WTC11 (cell line): ENCODE measurements around the gene CPD. TPM values are rescaled to one million over a fixed set of nuclear protein-coding genes. Genes with fewer than 3 reads are reported as not detected.

Experiments used
- ATAC-seq: fragments of 200-7000 bp; cut with Tn5 transposase; 2 replicates; pipeline ENCODE4 v1.10.0; 2021; ENCODE audit warnings: mild to moderate bottlenecking, moderate library complexity
- CTCF ChIA-PET: fragments of 300-600 bp; sonication (Branson Sonifier 250); formaldehyde crosslinking; loops from one replicate; lab custom pipeline; 2021; ENCODE audit warnings: antibody characterized with exemption; lab: Charles Lee
- POLR2A ChIA-PET: fragments of 350-600 bp; sonication (Branson Sonifier 250); formaldehyde crosslinking; loops from one replicate; lab custom pipeline; 2021; ENCODE audit warnings: antibody characterized with exemption; lab: Charles Lee
- DNase-seq: peaks from one replicate; pipeline ENCODE4 v3.0.0; 2021; ENCODE audit warnings: low spot score
- H3K27ac Mint-ChIP-seq: 2 replicates; pipeline ENCODE4 v1.8.0; 2021; ENCODE audit warnings: mixed read lengths
- H3K27me3 Mint-ChIP-seq: 2 replicates; pipeline ENCODE4 v1.8.0; 2021; ENCODE audit warnings: low read depth, mild to moderate bottlenecking, moderate library complexity, mixed read lengths
- H3K36me3 Mint-ChIP-seq: 2 replicates; pipeline ENCODE4 v1.8.0; 2021; ENCODE audit warnings: mixed read lengths
- H3K4me1 Mint-ChIP-seq: 2 replicates; pipeline ENCODE4 v1.8.0; 2022; ENCODE audit warnings: mixed read lengths
- H3K4me3 Mint-ChIP-seq: 2 replicates; pipeline ENCODE4 v1.8.0; 2021; ENCODE audit warnings: mild to moderate bottlenecking, moderate library complexity, mixed read lengths
- H3K9me3 Mint-ChIP-seq: 2 replicates; pipeline ENCODE4 v1.8.0; 2021; ENCODE audit warnings: mixed read lengths
- CDX4 ChIP-seq: fragments of 250-450 bp; sonication (Bioruptor Pico); IDR thresholded peaks from 2 replicates; pipeline ENCODE4 v1.9.0; 2021; ENCODE audit warnings: moderate library complexity, mild to moderate bottlenecking, inconsistent platforms, borderline replicate concordance
- ELF4 ChIP-seq: sonication (generic); formaldehyde crosslinking; IDR thresholded peaks from 2 replicates; pipeline ENCODE4 v1.8.1; 2022; ENCODE audit warnings: low read depth, mild to moderate bottlenecking, moderate library complexity, missing genetic modification reagents
- GABPB1 ChIP-seq: sonication (generic); formaldehyde crosslinking; IDR thresholded peaks from 2 replicates; pipeline ENCODE4 v1.8.1; 2023; ENCODE audit warnings: mild to moderate bottlenecking, missing genetic modification reagents
- KAT7 ChIP-seq: sonication (generic); formaldehyde crosslinking; IDR thresholded peaks from 2 replicates; pipeline ENCODE4 v1.8.1; 2023; ENCODE audit warnings: missing genetic modification reagents, mild to moderate bottlenecking, borderline replicate concordance
- MXD4 ChIP-seq: fragments of 250-450 bp; sonication (Bioruptor Pico); IDR thresholded peaks from 2 replicates; pipeline ENCODE4 v1.8.0; 2021; ENCODE audit warnings: mild to moderate bottlenecking, moderate library complexity, borderline replicate concordance
- OVOL2 ChIP-seq: fragments of 250-450 bp; sonication (Bioruptor Pico); IDR thresholded peaks from 2 replicates; pipeline ENCODE4 v1.9.0; 2021; ENCODE audit warnings: mild to moderate bottlenecking, borderline replicate concordance
- SMAD4 ChIP-seq: sonication (generic); formaldehyde crosslinking; IDR thresholded peaks from 2 replicates; pipeline ENCODE4 v1.8.0; 2022; ENCODE audit warnings: mild to moderate bottlenecking, missing genetic modification reagents
- USF2 ChIP-seq: sonication (generic); formaldehyde crosslinking; IDR thresholded peaks from 2 replicates; pipeline ENCODE4 v1.8.1; 2023; ENCODE audit warnings: mild to moderate bottlenecking, missing genetic modification reagents, moderate library complexity
- ZBTB43 ChIP-seq: sonication (generic); formaldehyde crosslinking; IDR thresholded peaks from 2 replicates; pipeline ENCODE4 v1.8.1; 2023; ENCODE audit warnings: mild to moderate bottlenecking, missing genetic modification reagents
- ZNF263 ChIP-seq: sonication (generic); formaldehyde crosslinking; IDR thresholded peaks from 2 replicates; pipeline ENCODE4 v1.8.1; 2022; ENCODE audit warnings: low read depth, mild to moderate bottlenecking, moderate library complexity, missing genetic modification reagents
- ZNF317 ChIP-seq: sonication (generic); formaldehyde crosslinking; IDR thresholded peaks from 2 replicates; pipeline ENCODE4 v1.8.1; 2023; ENCODE audit warnings: low read depth, mild to moderate bottlenecking, moderate library complexity, missing genetic modification reagents, borderline replicate concordance
- ZNF423 ChIP-seq: fragments of 250-450 bp; sonication (Bioruptor Pico); IDR thresholded peaks from 2 replicates; pipeline ENCODE4 v2.1.2; 2022; ENCODE audit warnings: mild to moderate bottlenecking, moderate library complexity
- total RNA-seq: library from RNA; stranded (reverse); gene quantifications from 3 replicates; pipeline ENCODE4 v1.2.3, GENCODE V29; 2021
- TF ChIP-seq, protein P1 (sequence below): fragments of 250-450 bp; sonication (Bioruptor Pico); conservative IDR thresholded peaks from 2 replicates; pipeline ENCODE4 v1.9.0; 2021; ENCODE audit warnings: mild to moderate bottlenecking
- TF ChIP-seq, protein P2 (sequence below): fragments of 250-450 bp; sonication (Bioruptor Pico); IDR thresholded peaks from 2 replicates; pipeline ENCODE4 v1.8.0; 2021; ENCODE audit warnings: mild to moderate bottlenecking
- TF ChIP-seq, protein P3 (sequence below): fragments of 250-450 bp; sonication (Bioruptor Pico); IDR thresholded peaks from 2 replicates; pipeline ENCODE4 v1.9.0; 2021; ENCODE audit warnings: mild to moderate bottlenecking
- TF ChIP-seq, protein P4 (sequence below): sonication (generic); formaldehyde crosslinking; IDR thresholded peaks from 2 replicates; pipeline ENCODE4 v1.8.0; 2023; ENCODE audit warnings: missing genetic modification reagents
- TF ChIP-seq, protein P5 (sequence below): sonication (generic); formaldehyde crosslinking; IDR thresholded peaks from 2 replicates; pipeline ENCODE4 v1.8.0; 2023; ENCODE audit warnings: missing genetic modification reagents, mild to moderate bottlenecking, borderline replicate concordance

Gene CPD
- total RNA-seq, 1 experiment from 2014 or later, result 36.1 TPM

- TF ChIP-seq, protein P1, sequence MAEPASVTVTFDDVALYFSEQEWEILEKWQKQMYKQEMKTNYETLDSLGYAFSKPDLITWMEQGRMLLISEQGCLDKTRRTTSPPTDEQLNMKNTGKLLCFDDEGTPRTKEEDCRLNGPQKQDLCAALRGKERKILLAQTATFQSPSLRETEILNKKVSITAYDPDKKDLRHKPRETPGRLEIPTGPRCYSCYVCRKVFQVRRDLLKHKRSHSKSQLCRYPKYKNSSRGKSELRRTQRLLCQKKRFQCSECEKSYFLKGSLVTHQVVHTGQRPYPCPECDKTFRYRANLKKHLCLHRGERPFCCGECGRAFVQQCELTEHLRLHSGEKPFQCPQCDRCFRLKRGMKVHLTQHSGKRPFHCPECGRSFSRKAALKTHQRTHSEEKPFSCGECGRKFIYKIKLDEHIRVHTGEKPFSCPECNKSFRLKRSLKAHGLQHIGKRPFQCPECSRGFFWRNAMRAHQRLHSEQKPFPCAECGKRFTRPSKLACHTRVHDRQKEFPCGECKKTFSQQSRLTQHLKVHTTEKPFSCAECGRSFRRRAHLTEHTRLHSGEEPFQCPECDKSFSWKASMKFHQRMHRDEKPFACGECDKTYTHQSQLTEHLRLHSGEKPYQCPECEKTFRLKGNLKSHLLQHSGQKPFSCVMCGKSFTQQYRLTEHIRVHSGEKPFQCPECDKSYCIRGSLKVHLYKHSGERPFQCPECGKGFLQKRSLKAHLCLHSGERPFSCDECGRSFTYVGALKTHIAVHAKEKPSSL (CRISPR knock-in tag), result no peak
- TF ChIP-seq, protein P2, sequence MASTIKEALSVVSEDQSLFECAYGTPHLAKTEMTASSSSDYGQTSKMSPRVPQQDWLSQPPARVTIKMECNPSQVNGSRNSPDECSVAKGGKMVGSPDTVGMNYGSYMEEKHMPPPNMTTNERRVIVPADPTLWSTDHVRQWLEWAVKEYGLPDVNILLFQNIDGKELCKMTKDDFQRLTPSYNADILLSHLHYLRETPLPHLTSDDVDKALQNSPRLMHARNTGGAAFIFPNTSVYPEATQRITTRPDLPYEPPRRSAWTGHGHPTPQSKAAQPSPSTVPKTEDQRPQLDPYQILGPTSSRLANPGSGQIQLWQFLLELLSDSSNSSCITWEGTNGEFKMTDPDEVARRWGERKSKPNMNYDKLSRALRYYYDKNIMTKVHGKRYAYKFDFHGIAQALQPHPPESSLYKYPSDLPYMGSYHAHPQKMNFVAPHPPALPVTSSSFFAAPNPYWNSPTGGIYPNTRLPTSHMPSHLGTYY, result no peak
- TF ChIP-seq, protein P3, sequence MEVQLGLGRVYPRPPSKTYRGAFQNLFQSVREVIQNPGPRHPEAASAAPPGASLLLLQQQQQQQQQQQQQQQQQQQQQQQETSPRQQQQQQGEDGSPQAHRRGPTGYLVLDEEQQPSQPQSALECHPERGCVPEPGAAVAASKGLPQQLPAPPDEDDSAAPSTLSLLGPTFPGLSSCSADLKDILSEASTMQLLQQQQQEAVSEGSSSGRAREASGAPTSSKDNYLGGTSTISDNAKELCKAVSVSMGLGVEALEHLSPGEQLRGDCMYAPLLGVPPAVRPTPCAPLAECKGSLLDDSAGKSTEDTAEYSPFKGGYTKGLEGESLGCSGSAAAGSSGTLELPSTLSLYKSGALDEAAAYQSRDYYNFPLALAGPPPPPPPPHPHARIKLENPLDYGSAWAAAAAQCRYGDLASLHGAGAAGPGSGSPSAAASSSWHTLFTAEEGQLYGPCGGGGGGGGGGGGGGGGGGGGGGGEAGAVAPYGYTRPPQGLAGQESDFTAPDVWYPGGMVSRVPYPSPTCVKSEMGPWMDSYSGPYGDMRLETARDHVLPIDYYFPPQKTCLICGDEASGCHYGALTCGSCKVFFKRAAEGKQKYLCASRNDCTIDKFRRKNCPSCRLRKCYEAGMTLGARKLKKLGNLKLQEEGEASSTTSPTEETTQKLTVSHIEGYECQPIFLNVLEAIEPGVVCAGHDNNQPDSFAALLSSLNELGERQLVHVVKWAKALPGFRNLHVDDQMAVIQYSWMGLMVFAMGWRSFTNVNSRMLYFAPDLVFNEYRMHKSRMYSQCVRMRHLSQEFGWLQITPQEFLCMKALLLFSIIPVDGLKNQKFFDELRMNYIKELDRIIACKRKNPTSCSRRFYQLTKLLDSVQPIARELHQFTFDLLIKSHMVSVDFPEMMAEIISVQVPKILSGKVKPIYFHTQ, result no peak
- no peak for TF ChIP-seq SMAD4 (CRISPR knock-in tag)
- no peak for TF ChIP-seq KAT7 (CRISPR knock-in tag)
- TF ChIP-seq OVOL2, result no peak
- TF ChIP-seq ZNF317, result no peak
- no peak for TF ChIP-seq ZBTB43
- no peak for TF ChIP-seq CDX4 (CRISPR knock-in tag)
Measured at GRCh38 chr17:30436729-30437128, 58.0 kb downstream of the CPD start (continued).

DNA sequence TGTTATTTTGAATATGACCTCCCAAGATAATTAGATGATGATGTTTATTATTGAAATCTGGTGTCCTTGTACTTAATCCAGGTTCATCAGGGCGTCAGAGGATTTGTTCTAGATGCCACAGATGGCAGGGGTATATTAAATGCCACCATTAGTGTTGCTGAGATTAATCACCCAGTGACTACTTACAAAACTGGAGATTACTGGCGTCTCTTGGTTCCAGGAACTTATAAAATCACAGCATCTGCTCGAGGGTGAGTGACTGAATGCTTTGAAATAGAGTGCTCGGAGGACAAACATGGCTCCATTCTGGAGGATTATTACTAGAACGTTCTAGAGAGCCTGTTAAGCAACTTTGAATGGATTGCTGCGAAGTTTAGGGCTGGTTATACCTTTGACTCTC lies 65.0 kb downstream of the CPD start:
- no peaks in the 10 kb centered on the region for H3K27me3 Mint-ChIP-seq
- H3K4me3 Mint-ChIP-seq, result no peak overlapping the region
- ATAC-seq, result no peak
- peaks cover 8% of the 10 kb centered on the region for H3K36me3 Mint-ChIP-seq
- POLR2A ChIA-PET, result no interaction called here
- H3K4me1 Mint-ChIP-seq, result no peaks in the 10 kb centered on the region
- CTCF ChIA-PET, result no interaction called here
- no peak for DNase-seq
- H3K9me3 Mint-ChIP-seq, result no peaks in the 10 kb centered on the region
- no peak overlapping the region; the same call in 1 of the 2 replicates for H3K27ac Mint-ChIP-seq
- TF ChIP-seq USF2 (CRISPR knock-in tag) (no peak), SMAD4 (CRISPR knock-in tag) (no peak), ZNF423 (CRISPR knock-in tag) (no peak), GABPB1 (no peak), ELF4 (CRISPR knock-in tag) (no peak), MXD4 (no peak), ZNF263 (no peak)
- TF ChIP-seq, protein P4, sequence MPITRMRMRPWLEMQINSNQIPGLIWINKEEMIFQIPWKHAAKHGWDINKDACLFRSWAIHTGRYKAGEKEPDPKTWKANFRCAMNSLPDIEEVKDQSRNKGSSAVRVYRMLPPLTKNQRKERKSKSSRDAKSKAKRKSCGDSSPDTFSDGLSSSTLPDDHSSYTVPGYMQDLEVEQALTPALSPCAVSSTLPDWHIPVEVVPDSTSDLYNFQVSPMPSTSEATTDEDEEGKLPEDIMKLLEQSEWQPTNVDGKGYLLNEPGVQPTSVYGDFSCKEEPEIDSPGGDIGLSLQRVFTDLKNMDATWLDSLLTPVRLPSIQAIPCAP (CRISPR knock-in tag), result no peak
- TF ChIP-seq, protein P3, result no peak
- TF ChIP-seq, protein P5, sequence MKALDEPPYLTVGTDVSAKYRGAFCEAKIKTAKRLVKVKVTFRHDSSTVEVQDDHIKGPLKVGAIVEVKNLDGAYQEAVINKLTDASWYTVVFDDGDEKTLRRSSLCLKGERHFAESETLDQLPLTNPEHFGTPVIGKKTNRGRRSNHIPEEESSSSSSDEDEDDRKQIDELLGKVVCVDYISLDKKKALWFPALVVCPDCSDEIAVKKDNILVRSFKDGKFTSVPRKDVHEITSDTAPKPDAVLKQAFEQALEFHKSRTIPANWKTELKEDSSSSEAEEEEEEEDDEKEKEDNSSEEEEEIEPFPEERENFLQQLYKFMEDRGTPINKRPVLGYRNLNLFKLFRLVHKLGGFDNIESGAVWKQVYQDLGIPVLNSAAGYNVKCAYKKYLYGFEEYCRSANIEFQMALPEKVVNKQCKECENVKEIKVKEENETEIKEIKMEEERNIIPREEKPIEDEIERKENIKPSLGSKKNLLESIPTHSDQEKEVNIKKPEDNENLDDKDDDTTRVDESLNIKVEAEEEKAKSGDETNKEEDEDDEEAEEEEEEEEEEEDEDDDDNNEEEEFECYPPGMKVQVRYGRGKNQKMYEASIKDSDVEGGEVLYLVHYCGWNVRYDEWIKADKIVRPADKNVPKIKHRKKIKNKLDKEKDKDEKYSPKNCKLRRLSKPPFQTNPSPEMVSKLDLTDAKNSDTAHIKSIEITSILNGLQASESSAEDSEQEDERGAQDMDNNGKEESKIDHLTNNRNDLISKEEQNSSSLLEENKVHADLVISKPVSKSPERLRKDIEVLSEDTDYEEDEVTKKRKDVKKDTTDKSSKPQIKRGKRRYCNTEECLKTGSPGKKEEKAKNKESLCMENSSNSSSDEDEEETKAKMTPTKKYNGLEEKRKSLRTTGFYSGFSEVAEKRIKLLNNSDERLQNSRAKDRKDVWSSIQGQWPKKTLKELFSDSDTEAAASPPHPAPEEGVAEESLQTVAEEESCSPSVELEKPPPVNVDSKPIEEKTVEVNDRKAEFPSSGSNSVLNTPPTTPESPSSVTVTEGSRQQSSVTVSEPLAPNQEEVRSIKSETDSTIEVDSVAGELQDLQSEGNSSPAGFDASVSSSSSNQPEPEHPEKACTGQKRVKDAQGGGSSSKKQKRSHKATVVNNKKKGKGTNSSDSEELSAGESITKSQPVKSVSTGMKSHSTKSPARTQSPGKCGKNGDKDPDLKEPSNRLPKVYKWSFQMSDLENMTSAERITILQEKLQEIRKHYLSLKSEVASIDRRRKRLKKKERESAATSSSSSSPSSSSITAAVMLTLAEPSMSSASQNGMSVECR, result no peak
